GM12878 (cell line): ENCODE measurements around the gene ATXN7L1.

Experiments
- ATF7 ChIP-seq: fragments of 450-650 bp; IDR thresholded peaks from 2 replicates; pipeline ENCODE4 v1.6.1; 2016; ENCODE audit warnings: low read depth, mild to moderate bottlenecking
- JUND ChIP-seq: IDR thresholded peaks from 2 replicates; pipeline ENCODE4 v1.6.1; 2012; ENCODE audit warnings: low read depth, mild to moderate bottlenecking, low read length, improper control_type of control experiment, moderate library complexity
- TF ChIP-seq, protein P1 (sequence below): IDR thresholded peaks from 2 replicates; pipeline ENCODE4 v1.6.1; 2012; ENCODE audit warnings: mild to moderate bottlenecking, low read depth, low read length

DNA sequence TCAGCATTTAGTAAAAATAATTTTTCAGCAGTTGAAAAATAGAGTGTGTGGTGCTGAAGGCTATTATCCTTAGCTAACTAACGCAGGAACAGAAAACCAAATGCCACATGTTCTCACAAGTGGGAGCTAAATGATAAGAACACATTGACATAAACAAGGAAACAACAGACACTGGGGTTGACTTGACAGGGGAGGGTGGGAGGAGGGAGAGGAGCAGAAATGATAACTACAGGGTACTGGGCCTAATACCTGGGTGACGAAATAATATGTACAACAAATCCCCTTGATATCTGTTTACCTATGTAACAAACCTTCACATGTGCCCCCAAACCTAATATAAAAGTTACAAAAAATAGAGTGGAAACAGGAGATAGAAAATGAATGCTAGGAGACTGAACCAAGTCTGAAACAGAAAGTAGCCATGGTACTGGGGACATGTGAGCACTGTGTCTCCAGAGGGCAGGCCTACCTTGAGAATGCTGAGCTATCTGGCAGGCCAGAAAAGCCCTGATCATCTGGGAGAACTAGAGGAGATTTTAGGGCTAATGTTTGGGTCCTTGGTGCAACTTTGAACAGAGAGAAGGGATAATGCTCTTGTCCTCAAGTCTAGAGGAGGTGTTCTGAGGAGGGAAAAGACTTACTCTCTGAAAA, 290.4 kb downstream of the ATXN7L1 start:
- TF ChIP-seq, protein P1, sequence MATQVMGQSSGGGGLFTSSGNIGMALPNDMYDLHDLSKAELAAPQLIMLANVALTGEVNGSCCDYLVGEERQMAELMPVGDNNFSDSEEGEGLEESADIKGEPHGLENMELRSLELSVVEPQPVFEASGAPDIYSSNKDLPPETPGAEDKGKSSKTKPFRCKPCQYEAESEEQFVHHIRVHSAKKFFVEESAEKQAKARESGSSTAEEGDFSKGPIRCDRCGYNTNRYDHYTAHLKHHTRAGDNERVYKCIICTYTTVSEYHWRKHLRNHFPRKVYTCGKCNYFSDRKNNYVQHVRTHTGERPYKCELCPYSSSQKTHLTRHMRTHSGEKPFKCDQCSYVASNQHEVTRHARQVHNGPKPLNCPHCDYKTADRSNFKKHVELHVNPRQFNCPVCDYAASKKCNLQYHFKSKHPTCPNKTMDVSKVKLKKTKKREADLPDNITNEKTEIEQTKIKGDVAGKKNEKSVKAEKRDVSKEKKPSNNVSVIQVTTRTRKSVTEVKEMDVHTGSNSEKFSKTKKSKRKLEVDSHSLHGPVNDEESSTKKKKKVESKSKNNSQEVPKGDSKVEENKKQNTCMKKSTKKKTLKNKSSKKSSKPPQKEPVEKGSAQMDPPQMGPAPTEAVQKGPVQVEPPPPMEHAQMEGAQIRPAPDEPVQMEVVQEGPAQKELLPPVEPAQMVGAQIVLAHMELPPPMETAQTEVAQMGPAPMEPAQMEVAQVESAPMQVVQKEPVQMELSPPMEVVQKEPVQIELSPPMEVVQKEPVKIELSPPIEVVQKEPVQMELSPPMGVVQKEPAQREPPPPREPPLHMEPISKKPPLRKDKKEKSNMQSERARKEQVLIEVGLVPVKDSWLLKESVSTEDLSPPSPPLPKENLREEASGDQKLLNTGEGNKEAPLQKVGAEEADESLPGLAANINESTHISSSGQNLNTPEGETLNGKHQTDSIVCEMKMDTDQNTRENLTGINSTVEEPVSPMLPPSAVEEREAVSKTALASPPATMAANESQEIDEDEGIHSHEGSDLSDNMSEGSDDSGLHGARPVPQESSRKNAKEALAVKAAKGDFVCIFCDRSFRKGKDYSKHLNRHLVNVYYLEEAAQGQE, result no peak
- TF ChIP-seq JUND (no peak), ATF7 (no peak)
